Mesenchymal stem cell (in vitro differentiated cells and primary cell): ENCODE data around the gene TAT.

Experiments
- DNase-seq: peaks from one replicate; pipeline ENCODE4 v3.0.0-alpha.2; 2013
- H2AFZ ChIP-seq: one replicate; pipeline ENCODE4 v1.6.1; 2013; ENCODE audit warnings: low read depth, mild to moderate bottlenecking, control low read depth, inconsistent platforms, low read length, moderate library complexity
- H2AK5ac ChIP-seq: 2 replicates; pipeline ENCODE4 v1.6.1; 2013; ENCODE audit warnings: low read length, moderate library complexity, mild to moderate bottlenecking, inconsistent platforms; ENCODE audit not compliant: severe bottlenecking
- H2BK120ac ChIP-seq: one replicate; pipeline ENCODE4 v1.6.1; 2013; ENCODE audit warnings: low read depth, mild to moderate bottlenecking, inconsistent platforms, low read length, moderate library complexity
- H2BK12ac ChIP-seq, 2 experiments: one replicate each; pipeline ENCODE4 v1.6.1; 2013; ENCODE audit warnings: inconsistent platforms in 2 of 2, low read length in 2 of 2, mild to moderate bottlenecking in 2 of 2, moderate library complexity in 2 of 2, control low read depth in 1 of 2
- H2BK15ac ChIP-seq: one replicate; pipeline ENCODE4 v1.6.1; 2013; ENCODE audit warnings: mild to moderate bottlenecking, low read depth, inconsistent platforms; ENCODE audit not compliant: poor library complexity, severe bottlenecking
- H2BK5ac ChIP-seq: 2 replicates; pipeline ENCODE4 v1.6.1; 2013; ENCODE audit warnings: low read depth, mild to moderate bottlenecking, low read length, control low read depth, inconsistent platforms; ENCODE audit not compliant: poor library complexity, severe bottlenecking
- H3K14ac ChIP-seq, 2 experiments: one replicate each; pipeline ENCODE4 v1.6.1; 2013; ENCODE audit warnings: inconsistent platforms in 2 of 2, low read length in 2 of 2, control low read depth in 1 of 2, mild to moderate bottlenecking in 1 of 2, moderate library complexity in 1 of 2
- H3K18ac ChIP-seq, 2 experiments: one replicate each; pipeline ENCODE4 v1.6.1; 2013; ENCODE audit warnings: inconsistent platforms in 2 of 2, low read length in 2 of 2, control low read depth in 1 of 2, low read depth in 1 of 2, mild to moderate bottlenecking in 1 of 2
- H3K23ac ChIP-seq, 2 experiments: one replicate each; pipeline ENCODE4 v1.6.1; 2013; ENCODE audit warnings: inconsistent platforms in 2 of 2, low read length in 2 of 2, mild to moderate bottlenecking in 2 of 2, moderate library complexity in 2 of 2, control low read depth in 1 of 2
- H3K27ac ChIP-seq: 2 replicates; pipeline ENCODE4 v1.5.1; 2013; ENCODE audit warnings: mild to moderate bottlenecking, moderate library complexity, low read length, control low read depth, inconsistent platforms; ENCODE audit not compliant: poor library complexity, severe bottlenecking
- H3K27me3 ChIP-seq, 2 experiments: 2 replicates each; pipeline versions ENCODE4 v1.6.1 to v1.7.0; 2013; ENCODE audit warnings: low read length in 2 of 2, mild to moderate bottlenecking in 2 of 2, moderate library complexity in 2 of 2, control low read depth in 1 of 2, inconsistent platforms in 1 of 2; ENCODE audit not compliant: control insufficient read depth in 1 of 2, insufficient read depth in 1 of 2
- H3K36me3 ChIP-seq, 2 experiments: 2 replicates each; pipeline versions ENCODE4 v1.6.1 to v1.7.0; 2013; ENCODE audit warnings: low read length in 2 of 2, control low read depth in 1 of 2, inconsistent platforms in 1 of 2, low read depth in 1 of 2, mild to moderate bottlenecking in 1 of 2; ENCODE audit not compliant: insufficient read depth in 2 of 2, control insufficient read depth in 1 of 2
- H3K4ac ChIP-seq, 2 experiments: one replicate each; pipeline ENCODE4 v1.6.1; 2013; ENCODE audit warnings: inconsistent platforms in 2 of 2, low read length in 2 of 2, mild to moderate bottlenecking in 2 of 2, moderate library complexity in 2 of 2, control low read depth in 1 of 2, low read depth in 1 of 2
- H3K4me1 ChIP-seq: 2 replicates; pipeline ENCODE4 v1.6.1; 2013; ENCODE audit warnings: low read depth, low read length, control low read depth; ENCODE audit not compliant: control insufficient read depth, insufficient read depth
- H3K4me2 ChIP-seq: 2 replicates; pipeline ENCODE4 v1.6.1; 2013; ENCODE audit warnings: low read length, mild to moderate bottlenecking, inconsistent platforms; ENCODE audit not compliant: poor library complexity, severe bottlenecking
- H3K4me3 ChIP-seq, 2 experiments: 2 replicates each; pipeline versions ENCODE4 v1.5.1 to v1.7.0; 2013; ENCODE audit warnings: low read length in 2 of 2, mild to moderate bottlenecking in 2 of 2, control low read depth in 1 of 2, low read depth in 1 of 2; ENCODE audit not compliant: insufficient read depth in 1 of 2
- H3K79me1 ChIP-seq: replicated peaks from 2 replicates; pipeline ENCODE4 v1.6.1; 2013; ENCODE audit warnings: mild to moderate bottlenecking, control low read depth, low read length, inconsistent platforms; ENCODE audit not compliant: poor library complexity, severe bottlenecking
- H3K9ac ChIP-seq: 2 replicates; pipeline ENCODE4 v1.7.0; 2013; ENCODE audit warnings: mild to moderate bottlenecking, low read length, moderate library complexity
- H3K9me3 ChIP-seq: 2 replicates; pipeline ENCODE4 v1.7.0; 2013; ENCODE audit warnings: mild to moderate bottlenecking, low read length; ENCODE audit not compliant: control insufficient read depth
- H4K8ac ChIP-seq: one replicate; pipeline ENCODE4 v1.6.1; 2013; ENCODE audit warnings: inconsistent platforms, mild to moderate bottlenecking, low read length, moderate library complexity
- H4K91ac ChIP-seq: one replicate; pipeline ENCODE4 v1.6.1; 2013; ENCODE audit warnings: mild to moderate bottlenecking, low read length, inconsistent platforms
- WGBS: methylation state at CpG from one replicate; pipeline ENCODE4 v1.1.7; 2013; ENCODE audit warnings: mixed read lengths; 5-methylcytosine and 5-hydroxymethylcytosine counted together

TAT gene

DNA sequence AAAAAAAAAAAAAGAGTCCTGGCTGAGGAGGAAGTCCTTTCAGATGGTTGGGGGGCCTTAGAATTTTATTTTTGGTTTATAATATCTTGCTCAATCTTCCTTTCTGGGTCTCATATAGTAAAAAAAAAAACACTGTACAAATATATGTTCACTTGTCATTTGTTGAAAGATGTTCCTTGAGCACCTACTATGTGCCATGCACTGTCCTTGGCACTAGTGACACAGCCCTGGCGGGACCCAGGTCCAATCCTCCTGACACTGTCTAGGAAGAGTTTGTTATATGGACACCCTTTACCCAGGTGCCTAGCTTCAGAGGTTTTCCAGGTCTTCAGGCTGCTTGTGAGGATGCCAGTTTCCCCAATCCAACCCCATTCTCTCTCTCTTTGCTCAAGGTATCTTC is 48.6 kb downstream of the TAT start:
- H2BK12ac ChIP-seq: no peak overlapping the region
- no peak overlapping the region for H3K23ac ChIP-seq
- H3K4ac ChIP-seq: no peak overlapping the region
- no peak overlapping the region for H2BK5ac ChIP-seq
- peaks cover 4% of the 10 kb centered on the region for H3K4me1 ChIP-seq
- no peak overlapping the region for H2BK15ac ChIP-seq
- H3K14ac ChIP-seq: no peak overlapping the region
- no peak overlapping the region for H3K18ac ChIP-seq
- H3K9ac ChIP-seq: no peak overlapping the region
- H2BK120ac ChIP-seq: no peak overlapping the region
- no peak overlapping the region for H2AK5ac ChIP-seq
- no peaks in the 10 kb centered on the region for H3K36me3 ChIP-seq
- no peak overlapping the region for H3K4me2 ChIP-seq
- no peak overlapping the region for H4K8ac ChIP-seq
- no peak for DNase-seq
- H3K27me3 ChIP-seq: peaks cover 6 to 18% of the 10 kb centered on the region in 2 experiments
- no peaks in the 10 kb centered on the region for H3K79me1 ChIP-seq
- no peak overlapping the region for H3K4me3 ChIP-seq
- H3K27ac ChIP-seq: no peak overlapping the region
- H3K9me3 ChIP-seq: no peaks in the 10 kb centered on the region
- WGBS: 72% methylated on average over 1 of the region's 1 CpG
- H2AFZ ChIP-seq: no peak overlapping the region
- H4K91ac ChIP-seq: no peak overlapping the region

DNA sequence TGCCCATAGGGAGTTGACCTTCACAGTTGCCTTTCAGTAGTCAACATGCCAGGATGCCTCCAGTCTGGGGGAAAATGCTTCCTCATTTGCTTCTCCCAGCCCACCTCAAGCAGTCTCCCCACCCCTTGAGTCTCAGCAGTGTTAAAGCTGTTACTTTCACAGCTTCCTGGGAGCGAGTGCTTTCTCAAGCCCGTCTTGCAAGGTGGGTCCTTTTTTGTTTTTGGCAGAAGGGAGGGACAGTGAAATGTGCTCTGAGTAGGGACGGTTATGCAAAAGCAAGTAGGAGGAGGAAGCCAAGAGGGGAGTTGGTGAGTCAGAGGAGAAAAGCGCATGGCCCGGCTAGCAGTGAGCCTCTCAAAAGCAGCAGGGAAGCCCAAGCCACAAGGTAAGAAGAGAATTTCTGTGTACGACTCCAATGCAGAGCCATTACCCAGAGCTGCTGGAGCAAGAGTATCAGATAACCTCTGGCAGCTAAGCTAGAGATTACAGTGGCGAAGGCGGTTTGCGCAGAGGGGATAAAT is 50.7 kb downstream of the TAT start, which contains the start of gene CHST4:
Gene CHST4 (plus strand): TSS at position 316 of the 521 bp plus-strand sequence. CDS start 10,252 bp downstream, outside the sequence.
- Histone ChIP-seq H3K18ac (no peak within 1 kb of the TSS), H3K4me2 (peak within 1 kb of the TSS; percentile 15), H2BK5ac (no peak within 1 kb of the TSS), H4K8ac (no peak within 1 kb of the TSS), H2BK15ac (no peak within 1 kb of the TSS), H3K23ac (no peak within 1 kb of the TSS), H3K4me1 (peaks cover 4% of the 10 kb centered on the region), H2AK5ac (no peak within 1 kb of the TSS), H2BK120ac (no peak within 1 kb of the TSS), H4K91ac (no peak within 1 kb of the TSS), H3K79me1 (no peaks in the 10 kb centered on the region), H3K27me3 (peaks cover 22 to 31% of the 10 kb centered on the region in 2 experiments), H3K27ac (peak within 1 kb of the TSS; percentile 4), H3K36me3 (no peaks in the 10 kb centered on the region), H3K4ac (no peak within 1 kb of the TSS), H2BK12ac (no peak within 1 kb of the TSS), H3K9me3 (no peaks in the 10 kb centered on the region), H3K4me3 (peak within 1 kb of the TSS in 1 of 2 experiments; percentile 27), H2AFZ (no peak within 1 kb of the TSS), H3K9ac (peak within 1 kb of the TSS; percentile 27), H3K14ac (no peak within 1 kb of the TSS)
- WGBS: 8% methylated on average over 8 of the region's 9 CpGs
- peak; percentile 24 for DNase-seq

DNA sequence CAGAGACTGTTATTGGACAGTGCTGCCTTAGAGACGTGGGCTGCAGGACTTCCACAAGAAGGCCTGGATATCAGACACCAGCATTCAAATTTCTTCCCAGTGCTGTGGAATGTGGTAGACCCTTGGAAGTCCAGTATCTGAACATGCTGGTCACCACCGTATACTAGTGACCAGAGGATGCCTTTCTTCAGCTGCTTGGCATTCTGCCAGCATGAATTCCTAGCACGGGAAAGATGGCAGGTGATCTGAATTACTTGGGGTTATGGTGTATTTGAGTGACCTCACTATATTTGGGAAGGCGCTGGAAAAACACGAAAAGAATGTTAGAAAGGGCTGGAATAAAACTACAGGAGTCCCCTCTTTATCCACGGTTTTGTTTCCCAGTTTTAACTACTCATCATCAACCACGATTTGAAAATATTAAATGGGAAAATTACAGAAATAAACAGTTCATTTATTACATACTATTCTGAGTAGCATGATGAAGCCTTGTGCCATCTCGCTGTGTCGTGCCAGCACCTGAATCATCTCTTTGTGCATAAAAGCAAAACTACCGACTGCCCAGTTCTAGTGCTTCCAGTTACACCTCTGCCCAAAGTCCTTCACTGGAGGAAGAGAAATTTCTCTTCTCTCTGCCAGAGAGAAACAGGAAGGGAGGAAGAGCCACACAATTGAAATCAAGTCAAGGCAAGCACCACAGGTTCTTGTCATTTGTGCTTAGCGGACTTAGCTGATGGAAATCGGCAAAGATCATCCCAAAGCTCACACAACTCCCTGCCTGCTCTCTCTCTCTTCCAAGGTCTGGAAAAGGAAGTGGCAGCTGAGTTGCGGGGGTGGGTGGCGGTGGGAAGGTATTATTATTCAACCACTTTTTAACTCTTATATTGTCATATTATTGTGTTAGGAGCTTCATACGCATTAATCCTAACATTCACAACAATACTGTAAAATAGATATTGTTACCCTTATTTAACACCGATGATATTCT is 52.0 kb downstream of the TAT start:
- WGBS: 74% methylated on average over 10 of the region's 16 CpGs
- Histone ChIP-seq H2BK15ac (no peak overlapping the region), H3K4me2 (no peak overlapping the region), H4K8ac (no peak overlapping the region), H3K23ac (no peak overlapping the region), H3K27ac (no peak overlapping the region), H3K27me3 (peaks cover 28 to 31% of the 10 kb centered on the region in 2 experiments), H3K79me1 (no peaks in the 10 kb centered on the region), H2BK5ac (no peak overlapping the region), H3K36me3 (no peaks in the 10 kb centered on the region), H3K9ac (no peak overlapping the region), H3K9me3 (no peaks in the 10 kb centered on the region), H3K4me3 (no peak overlapping the region), H3K14ac (no peak overlapping the region), H2AK5ac (no peak overlapping the region), H3K18ac (no peak overlapping the region), H3K4ac (no peak overlapping the region), H3K4me1 (peaks cover 4% of the 10 kb centered on the region), H4K91ac (no peak overlapping the region), H2BK12ac (no peak overlapping the region), H2BK120ac (no peak overlapping the region), H2AFZ (no peak overlapping the region)
- no peak for DNase-seq

DNA sequence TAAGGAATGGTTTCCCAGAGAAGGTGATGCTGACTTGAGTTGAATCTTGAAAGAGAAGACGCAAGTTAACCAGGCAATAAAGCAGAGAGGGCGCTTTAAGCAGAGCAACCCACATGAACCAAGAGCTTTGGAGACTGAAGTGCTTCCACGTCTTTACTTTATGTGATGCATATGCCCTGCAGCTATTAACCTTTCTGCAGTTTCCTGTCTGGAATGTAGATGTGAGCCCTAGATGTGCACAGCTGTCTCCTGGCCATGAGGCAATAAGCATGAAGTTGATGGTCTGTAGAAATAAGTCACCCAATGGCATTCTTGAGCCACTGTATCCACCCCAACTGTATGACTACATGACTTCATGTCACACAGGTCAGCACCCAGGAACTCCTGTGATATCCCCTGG is 56.3 kb downstream of the TAT start:
- 78% methylated on average over 3 of the region's 3 CpGs for WGBS
- H3K9ac ChIP-seq: no peak overlapping the region
- no peak overlapping the region for H2BK15ac ChIP-seq
- H2AK5ac ChIP-seq: no peak overlapping the region
- no peak overlapping the region for H2BK120ac ChIP-seq
- no peak overlapping the region for H3K18ac ChIP-seq
- no peak overlapping the region for H3K27ac ChIP-seq
- no peak overlapping the region for H2AFZ ChIP-seq
- H2BK12ac ChIP-seq: no peak overlapping the region
- no peak overlapping the region for H3K23ac ChIP-seq
- DNase-seq: no peak
- no peak overlapping the region for H4K8ac ChIP-seq
- H3K14ac ChIP-seq: no peak overlapping the region
- no peaks in the 10 kb centered on the region for H3K79me1 ChIP-seq
- H3K4me3 ChIP-seq: no peak overlapping the region
- H3K4me1 ChIP-seq: no peaks in the 10 kb centered on the region
- no peak overlapping the region for H3K4ac ChIP-seq
- peaks cover 28 to 31% of the 10 kb centered on the region in 2 experiments for H3K27me3 ChIP-seq
- no peak overlapping the region for H2BK5ac ChIP-seq
- H3K9me3 ChIP-seq: no peaks in the 10 kb centered on the region
- H3K36me3 ChIP-seq: no peaks in the 10 kb centered on the region
- no peak overlapping the region for H3K4me2 ChIP-seq
- no peak overlapping the region for H4K91ac ChIP-seq
